K562 (cell line): Measurements from ENCODE around the gene NTSR2. TPM values are rescaled to one million over a fixed set of nuclear protein-coding genes. Genes with fewer than 3 reads are reported as not detected.

Experiments used
- ATAC-seq: fragments of 200-7000 bp; cut with Tn5 transposase; 3 replicates; pipeline ENCODE4 v1.9.1; 2020; ENCODE audit warnings: moderate library complexity
- BruUV-seq: library from RNA; stranded (reverse); fragments of 400-500 nt; replicated peaks from 2 replicates; lab custom pipeline; 2021; lab: Mats Ljungman, UMichigan
- CTCF ChIA-PET: fragments of 300-600 bp; formaldehyde crosslinking; extraction: SDS; loops from one replicate; lab custom pipeline; 2021; ENCODE audit warnings: low intra/inter-chr PET ratio; lab: Yijun Ruan, JAX
- POLR2A ChIA-PET: fragments of 300-600, 350-650 bp; sonication (Branson Sonifier 250); formaldehyde crosslinking; extraction: SDS; loops from one replicate; lab custom pipeline; 2021; ENCODE audit warnings: antibody characterized with exemption, inconsistent platforms; lab: Yijun Ruan, JAX
- DNase-seq, 4 experiments: peaks; one replicate each; pipeline versions ENCODE4 v3.0.0 to v3.0.0-alpha.2; 2011 to 2018; ENCODE audit warnings: low spot score in 3 of 4, mixed read lengths in 3 of 4; ENCODE audit errors: extremely low read depth in 1 of 4
- FAIRE-seq: peaks from 2 replicates; lab custom pipeline; 2011; peaks lifted over from hg19 to GRCh38; lab: Jason Lieb, UNC
- H2AFZ ChIP-seq: 2 replicates; pipeline ENCODE4 v1.6.0; 2011; ENCODE audit warnings: low read depth, low read length, control low read depth, inconsistent platforms
- H3K27ac ChIP-seq: fragments of 200-600 bp; 3 replicates; pipeline ENCODE4 v1.8.0; 2011; ENCODE audit warnings: low read depth, mild to moderate bottlenecking, control low read depth, inconsistent platforms, low read length, moderate library complexity, mixed read lengths; ENCODE audit errors: extremely low read depth
- H3K27me3 ChIP-seq, 2 experiments: fragments of 300-600 bp in 1 of 2; 2 replicates in 1 of 2; 3 replicates in 1 of 2; pipeline versions ENCODE4 v1.6.0 to v1.8.0; 2011; ENCODE audit warnings: inconsistent platforms in 2 of 2, low read length in 2 of 2, mild to moderate bottlenecking in 1 of 2, mixed read lengths in 1 of 2, moderate library complexity in 1 of 2; ENCODE audit not compliant: control insufficient read depth in 2 of 2, insufficient read depth in 2 of 2
- H3K36me3 ChIP-seq: fragments of 300-600 bp; 3 replicates; pipeline ENCODE4 v1.8.0; 2011; ENCODE audit warnings: mild to moderate bottlenecking, low read length, inconsistent platforms; ENCODE audit not compliant: control insufficient read depth, insufficient read depth
- H3K4me1 ChIP-seq, 2 experiments: fragments of 200-600 bp in 1 of 2; replicated peaks in 1 of 2; 2 replicates in 1 of 2; 3 replicates in 1 of 2; pipeline versions ENCODE4 v1.5.1 to v1.8.0; 2011; ENCODE audit warnings: inconsistent platforms in 2 of 2, low read length in 2 of 2, mild to moderate bottlenecking in 1 of 2, mixed read lengths in 1 of 2, moderate library complexity in 1 of 2; ENCODE audit not compliant: control insufficient read depth in 2 of 2, insufficient read depth in 2 of 2
- H3K4me2 ChIP-seq: 2 replicates; pipeline ENCODE4 v1.6.1; 2011; ENCODE audit warnings: low read length, control low read depth, inconsistent platforms, mixed read lengths; ENCODE audit not compliant: insufficient read depth
- H3K4me3 ChIP-seq: fragments of 200-600 bp; sonication (generic), shearing (Covaris generic); 2 replicates; pipeline ENCODE4 v1.5.1; 2016; ENCODE audit warnings: control low read depth, inconsistent platforms
- H3K79me2 ChIP-seq: fragments of 200-600 bp; 3 replicates; pipeline ENCODE4 v1.8.0; 2011; ENCODE audit warnings: low read length, inconsistent platforms; ENCODE audit not compliant: control insufficient read depth, insufficient read depth
- H3K9ac ChIP-seq, 2 experiments: 2 replicates each; pipeline versions ENCODE4 v1.6.0 to v1.6.1; 2011; ENCODE audit warnings: low read depth in 2 of 2, low read length in 2 of 2, control low read depth in 1 of 2, inconsistent platforms in 1 of 2, mild to moderate bottlenecking in 1 of 2, mixed read lengths in 1 of 2; ENCODE audit not compliant: insufficient read depth in 1 of 2
- H3K9me1 ChIP-seq: one replicate; pipeline ENCODE4 v1.6.0; 2011; ENCODE audit warnings: inconsistent platforms, mild to moderate bottlenecking, low read length, moderate library complexity; ENCODE audit not compliant: control insufficient read depth, insufficient read depth
- H3K9me3 ChIP-seq: replicated peaks from 2 replicates; pipeline ENCODE4 v1.5.1; 2011; ENCODE audit warnings: low read depth, low read length, inconsistent platforms; ENCODE audit not compliant: control insufficient read depth, insufficient read depth
- H4K20me1 ChIP-seq: replicated peaks from 2 replicates; pipeline ENCODE4 v1.6.1; 2011; ENCODE audit warnings: low read length, inconsistent platforms, mixed read lengths; ENCODE audit not compliant: control insufficient read depth, insufficient read depth
- ESRRA ChIP-seq: fragments of 450-650 bp; IDR thresholded peaks from 2 replicates; pipeline ENCODE4 v1.6.1; 2014; ENCODE audit warnings: low read depth, mild to moderate bottlenecking, moderate library complexity, borderline replicate concordance
- KAT2B ChIP-seq: IDR thresholded peaks from one replicate; pipeline ENCODE4 v1.6.1; 2012; ENCODE audit warnings: low read depth, mild to moderate bottlenecking, control low read depth, inconsistent platforms, low read length, moderate library complexity
- YBX1 ChIP-seq: fragments of 450-650 bp; IDR thresholded peaks from 2 replicates; pipeline ENCODE4 v1.7.1; 2016; ENCODE audit warnings: mild to moderate bottlenecking
- YY1 ChIP-seq, 3 experiments: IDR thresholded peaks; 2 replicates each; pipeline ENCODE4 v1.6.1; 2011; ENCODE audit warnings: low read length in 2 of 3, mild to moderate bottlenecking in 2 of 3, moderate library complexity in 2 of 3, borderline replicate concordance in 1 of 3, control low read depth in 1 of 3, low read depth in 1 of 3; ENCODE audit not compliant: insufficient read depth in 3 of 3, insufficient replicate concordance in 2 of 3, control insufficient read depth in 1 of 3, insufficient read length in 1 of 3; ENCODE audit errors: extremely low read depth in 1 of 3
- WGBS: fragments of 100-300 bp; shearing (Covaris generic); methylation state at CpG from one replicate; pipeline ENCODE4 v1.1.6; 2016; ENCODE audit warnings: low coverage, mixed read lengths; ENCODE audit not compliant: insufficient coverage; ENCODE audit errors: missing lambda C conversion rate; 5-methylcytosine and 5-hydroxymethylcytosine counted together
- in situ Hi-C: fragments of 300-500 bp; cut with MboI; formaldehyde crosslinking; loops from 4 replicates; pipeline ENCODE4 v1.15.0; 2018; ENCODE audit warnings: inconsistent platforms, mixed read lengths
- intact Hi-C: fragments of 100-400 bp; cut with micrococcal nuclease; formaldehyde crosslinking; loops from 2 replicates; pipeline ENCODE4 v1.14.2; 2022
- polyA plus RNA-seq, 8 experiments: library from polyadenylated mRNA; depleted of rRNA in 4 of 8; stranded (reverse) in 5 of 8; unstranded in 3 of 8; fragments of >200 nt; fragmentation: Nextera tagmentation in 2 of 8; fragmentation: Illumina TruSeq in 1 of 8; extraction: Ambion mirVana in 2 of 8; extraction: Trizol in 1 of 8; gene quantifications; 2 replicates each; pipeline versions ENCODE4 v1.2.1 to v1.2.3, GENCODE V29; 2011 to 2014; ENCODE audit warnings: inconsistent platforms in 1 of 8, missing spikeins in 1 of 8
- total RNA-seq, 7 experiments: library from RNA; depleted of rRNA in 6 of 7; stranded (reverse); fragments of >200 nt in 6 of 7; fragmentation: Illumina TruSeq in 2 of 7; extraction: Trizol in 2 of 7; gene quantifications; 2 replicates each; pipeline versions ENCODE4 v1.2.1 to v1.2.3, GENCODE V29; 2011 to 2021; ENCODE audit warnings: low replicate concordance in 1 of 7
- TF ChIP-seq, protein P1 (sequence below): IDR thresholded peaks from 2 replicates; pipeline ENCODE4 v1.6.1; 2014; ENCODE audit warnings: antibody characterized with exemption

The NTSR2 gene
- total and polyA plus RNA-seq, 9 of the 15 experiments (the other 6 are each of a cell fraction or from before 2014, with no cell fraction given) = not detected

DNA sequence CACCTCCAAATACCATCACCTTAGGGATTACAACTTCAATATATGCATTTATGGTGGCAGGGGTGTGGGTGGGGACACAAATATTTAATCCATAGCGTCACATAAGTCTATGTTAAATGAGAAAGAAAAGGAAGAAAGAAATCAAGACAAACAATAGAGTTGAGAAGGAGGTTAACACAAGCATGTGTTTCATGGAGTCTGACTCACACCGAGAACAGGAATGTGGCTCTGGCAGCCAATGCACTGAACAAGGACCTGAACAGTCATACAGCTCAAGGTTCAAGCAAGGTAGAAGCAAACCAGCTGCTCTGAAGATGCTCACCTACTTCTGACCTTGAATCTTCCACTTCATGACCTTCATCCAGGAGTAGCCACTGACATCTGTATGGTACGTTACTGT lies 40.2 kb upstream of the NTSR2 start:
- FAIRE-seq = no peak
- no peak for ATAC-seq
- peaks cover 4 to 33% of the 10 kb centered on the region in 2 experiments; a peak in 3 of 5 replicates for H3K27me3 ChIP-seq
- TF ChIP-seq YY1 (IDR thresholded peaks at IDR 0.05; ENCODE audit: borderline replicate concordance in 1 of 3, control insufficient read depth in 1 of 3, extremely low read depth in 1 of 3, insufficient read depth in 3 of 3, insufficient read length in 1 of 3, insufficient replicate concordance in 2 of 3, low read depth in 1 of 3, low read length in 2 of 3) (no peak), YBX1 (no peak), ESRRA (0 out of 2 replicates have a peak, but pooled peaks have one; percentile 14), KAT2B (no peak)
- TF ChIP-seq, protein P1, sequence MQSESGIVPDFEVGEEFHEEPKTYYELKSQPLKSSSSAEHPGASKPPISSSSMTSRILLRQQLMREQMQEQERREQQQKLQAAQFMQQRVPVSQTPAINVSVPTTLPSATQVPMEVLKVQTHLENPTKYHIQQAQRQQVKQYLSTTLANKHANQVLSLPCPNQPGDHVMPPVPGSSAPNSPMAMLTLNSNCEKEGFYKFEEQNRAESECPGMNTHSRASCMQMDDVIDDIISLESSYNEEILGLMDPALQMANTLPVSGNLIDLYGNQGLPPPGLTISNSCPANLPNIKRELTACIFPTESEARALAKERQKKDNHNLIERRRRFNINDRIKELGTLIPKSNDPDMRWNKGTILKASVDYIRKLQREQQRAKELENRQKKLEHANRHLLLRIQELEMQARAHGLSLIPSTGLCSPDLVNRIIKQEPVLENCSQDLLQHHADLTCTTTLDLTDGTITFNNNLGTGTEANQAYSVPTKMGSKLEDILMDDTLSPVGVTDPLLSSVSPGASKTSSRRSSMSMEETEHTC = no peak
- ChIA-PET POLR2A (interaction anchor here (0.8 kb wide), 1 partner anchor 16 kb away, joined by 3 read pairs; no protein-coding TSS in a partner anchor), CTCF (no interaction called here)
- H3K9me1 ChIP-seq = no peaks in the 10 kb centered on the region
- H3K9ac ChIP-seq = no peak overlapping the region
- H3K36me3 ChIP-seq = no peaks in the 10 kb centered on the region
- no peak overlapping the region for H3K27ac ChIP-seq
- H3K4me2 ChIP-seq = no peak overlapping the region
- peaks cover 2% of the 10 kb centered on the region; the same call in 1 of the 2 replicates for H3K9me3 ChIP-seq
- in situ Hi-C loops (no loop called here), intact Hi-C loops (no loop called here)
- H2AFZ ChIP-seq = no peak overlapping the region
- no peak for DNase-seq
- peaks cover 0 to 7% of the 10 kb centered on the region in 2 experiments; a peak in 1 of 5 replicates for H3K4me1 ChIP-seq
- H3K79me2 ChIP-seq = no peaks in the 10 kb centered on the region
- BruUV-seq = no TSS peak
- no peak overlapping the region for H3K4me3 ChIP-seq
- no peaks in the 10 kb centered on the region; the same call in 1 of the 2 replicates for H4K20me1 ChIP-seq
- WGBS = 0% methylated on average over 3 of the region's 3 CpGs
